NCI-H2107 treated with DMSO at 0.1 percent for 48 hours (cell line): ENCODE data around the gene SOX5.

Experiments used
- DNase-seq: peaks from one replicate; lab custom pipeline; 2025; ENCODE audit not compliant: unreplicated experiment; lab: John Stamatoyannopoulos, UW

The SOX5 gene

GRCh38 chr12:23621900-23622299, 327.6 kb downstream of the SOX5 start:
- DNase-seq: no peak

DNA sequence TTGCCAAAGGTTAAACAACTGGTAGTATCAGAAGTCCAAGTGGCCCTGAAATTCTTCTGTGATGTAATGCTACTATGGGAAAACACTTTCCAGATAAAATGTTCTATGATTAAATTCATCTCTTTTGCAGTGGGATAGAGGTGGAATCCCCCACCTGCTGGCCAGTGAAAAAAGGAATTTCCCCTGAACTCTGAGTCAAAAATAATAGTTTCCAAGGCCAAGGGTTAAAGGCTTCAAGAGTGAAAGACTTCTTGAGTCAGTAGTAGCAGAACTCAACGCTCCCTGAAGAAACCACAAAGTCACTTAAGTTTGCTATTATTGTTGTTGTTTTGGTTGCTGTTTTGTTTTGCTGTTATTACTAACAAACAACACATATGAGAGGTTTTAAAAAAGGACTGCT, 330.8 kb downstream of the SOX5 start:
- no peak for DNase-seq

- no peak for DNase-seq
Observed at GRCh38 chr12:23617749-23618148, 331.7 kb downstream of the SOX5 start.

DNA sequence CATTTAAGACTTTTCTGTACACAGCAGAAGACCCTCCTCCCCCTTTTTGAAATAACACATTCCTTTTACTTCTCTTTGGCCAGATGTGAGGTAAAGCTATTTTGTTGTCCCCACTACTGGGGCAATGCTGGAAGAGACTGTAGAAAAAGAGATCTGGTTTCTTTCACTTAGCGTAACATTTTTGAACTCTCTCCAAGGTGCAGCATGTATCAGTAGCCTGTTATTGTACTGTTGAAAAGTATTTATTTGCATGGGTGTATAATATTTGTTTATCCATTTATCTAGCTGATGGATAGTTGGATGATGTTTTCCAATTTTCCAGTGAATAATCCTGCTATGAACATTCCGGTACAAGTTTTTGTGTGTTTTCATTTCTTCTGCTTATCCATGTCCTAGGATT, 335.2 kb downstream of the SOX5 start:
- no peak for DNase-seq

DNA sequence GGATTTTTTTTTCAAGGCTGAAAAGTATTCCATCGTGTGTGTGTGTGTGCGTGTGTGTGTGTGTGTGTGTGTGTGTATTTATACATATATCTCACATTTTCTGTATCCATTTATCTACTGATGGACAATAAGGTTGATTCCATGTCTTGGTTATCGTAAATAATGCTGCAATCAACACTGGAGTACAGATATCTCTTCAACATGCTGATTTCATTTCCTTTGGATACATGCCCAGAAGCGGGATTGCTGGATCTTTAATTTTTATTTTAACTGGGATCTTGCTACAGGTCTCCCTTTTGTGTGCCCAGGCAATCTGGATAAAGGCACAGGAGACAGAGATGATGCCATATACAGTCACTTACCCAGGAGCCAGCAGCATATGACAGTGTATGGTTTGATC, 338.1 kb downstream of the SOX5 start:
- DNase-seq: no peak

DNA sequence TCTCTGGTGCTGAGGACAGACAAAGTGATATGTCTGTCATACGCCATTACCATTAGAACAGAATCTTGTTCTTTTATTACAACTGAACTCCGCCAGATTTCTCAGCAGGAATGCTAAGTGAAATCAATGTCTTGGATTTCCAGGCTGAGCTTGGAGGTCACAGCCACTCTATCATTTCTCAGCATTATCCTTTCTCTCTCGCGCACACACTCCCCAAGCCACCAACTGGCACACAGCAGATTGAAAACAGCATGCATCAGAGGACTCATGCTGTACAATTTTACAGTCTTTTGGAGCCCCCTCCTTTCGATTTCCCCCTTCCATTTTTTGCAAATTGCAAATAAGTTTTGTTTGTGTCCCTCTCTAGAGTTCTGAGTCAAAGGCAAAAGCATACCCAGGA, 348.6 kb downstream of the SOX5 start:
- DNase-seq: no peak

GRCh38 chr12:23596568-23596967, 352.9 kb downstream of the SOX5 start:
- no peak for DNase-seq

DNA sequence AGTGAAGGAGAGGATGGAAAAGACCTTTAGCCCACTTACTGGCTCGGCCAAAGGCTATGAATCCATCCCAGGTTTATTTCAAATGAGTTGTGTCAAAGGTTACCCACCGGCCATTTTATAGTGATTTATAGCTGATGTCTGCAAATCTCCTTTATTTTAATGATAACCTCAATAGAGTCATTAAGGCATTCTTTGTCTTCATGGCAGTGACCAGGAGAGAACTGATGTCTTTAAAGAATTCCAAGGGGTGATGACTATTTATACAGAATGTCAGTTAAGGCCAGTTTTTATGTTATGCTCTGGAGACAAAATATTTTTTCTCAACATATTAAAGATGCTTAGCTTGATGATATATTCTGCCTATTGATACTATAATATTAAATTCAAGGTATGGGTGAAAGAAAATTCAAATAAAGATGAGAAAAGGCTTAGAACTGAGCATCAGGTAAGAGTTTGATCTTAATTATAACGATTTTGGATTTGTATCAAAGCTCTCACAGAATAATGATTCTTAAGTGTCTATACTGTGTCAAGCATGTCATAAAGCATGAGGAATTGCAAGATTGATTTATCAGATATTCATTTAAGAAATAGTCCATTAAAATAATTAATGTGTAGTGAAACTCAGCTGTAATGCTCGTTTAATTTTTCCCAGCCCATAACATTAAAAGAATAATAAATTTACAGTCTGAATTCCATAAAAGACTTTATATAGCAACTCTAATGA, 361.5 kb downstream of the SOX5 start:
- DNase-seq: no peak

GRCh38 chr12:23585782-23586163, 363.7 kb downstream of the SOX5 start:
- DNase-seq: no peak

DNA sequence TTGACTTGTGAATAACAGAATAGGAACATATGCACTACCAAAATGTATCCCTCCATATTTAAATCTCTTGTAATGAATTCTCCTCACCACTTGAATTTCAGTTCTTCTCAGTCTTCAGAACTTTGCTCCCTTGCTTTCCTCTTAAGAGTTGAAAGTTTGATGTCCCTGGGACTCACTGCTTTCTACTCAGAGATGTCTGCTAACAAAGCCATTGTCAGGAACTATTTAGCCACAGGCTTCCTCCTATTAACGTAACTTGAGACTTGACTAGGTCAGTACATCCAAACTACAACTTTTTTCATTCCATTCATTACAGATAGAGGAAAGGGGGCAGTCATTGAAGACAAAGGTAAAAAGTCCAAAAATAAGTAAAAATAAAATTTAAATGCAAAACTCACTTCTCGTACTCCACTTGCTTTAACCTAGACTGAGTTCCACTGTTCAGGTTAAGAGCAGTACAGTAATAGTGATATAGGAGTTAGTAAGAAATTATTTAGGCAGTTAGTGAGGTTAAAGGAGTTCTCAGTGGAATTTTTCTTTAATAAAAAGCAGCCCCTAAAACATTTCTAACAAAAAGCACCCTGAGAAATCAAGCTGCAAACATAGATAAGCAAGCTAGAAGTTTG, 364.2 kb downstream of the SOX5 start:
- DNase-seq: no peak

GRCh38 chr12:23581913-23582312, 367.6 kb downstream of the SOX5 start:
- DNase-seq: no peak

GRCh38 chr12:23579257-23579656, 370.2 kb downstream of the SOX5 start:
- no peak for DNase-seq

GRCh38 chr12:23576372-23576771, 373.1 kb downstream of the SOX5 start:
- no peak for DNase-seq

GRCh38 chr12:23569356-23569755, 380.1 kb downstream of the SOX5 start:
- no peak for DNase-seq

DNA sequence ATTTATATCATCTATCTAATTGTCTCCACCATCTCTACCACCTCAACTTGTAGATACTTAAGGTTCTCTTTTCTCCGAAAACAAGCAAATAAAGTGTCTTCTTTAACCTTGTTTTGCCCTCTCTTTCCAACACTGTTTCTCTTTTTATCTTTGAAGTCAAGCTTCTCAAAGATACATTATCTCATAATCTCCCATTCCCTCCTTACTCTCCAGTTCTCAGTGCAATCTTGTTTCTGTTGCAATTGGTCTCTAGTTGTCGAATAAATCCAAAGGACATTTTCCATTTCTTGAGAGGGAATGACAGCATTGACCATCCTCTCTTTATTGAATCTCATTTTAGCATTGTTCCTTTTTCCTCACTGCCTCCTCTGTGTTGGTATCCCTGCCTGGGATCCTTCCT, 383.3 kb downstream of the SOX5 start:
- DNase-seq: no peak

DNA sequence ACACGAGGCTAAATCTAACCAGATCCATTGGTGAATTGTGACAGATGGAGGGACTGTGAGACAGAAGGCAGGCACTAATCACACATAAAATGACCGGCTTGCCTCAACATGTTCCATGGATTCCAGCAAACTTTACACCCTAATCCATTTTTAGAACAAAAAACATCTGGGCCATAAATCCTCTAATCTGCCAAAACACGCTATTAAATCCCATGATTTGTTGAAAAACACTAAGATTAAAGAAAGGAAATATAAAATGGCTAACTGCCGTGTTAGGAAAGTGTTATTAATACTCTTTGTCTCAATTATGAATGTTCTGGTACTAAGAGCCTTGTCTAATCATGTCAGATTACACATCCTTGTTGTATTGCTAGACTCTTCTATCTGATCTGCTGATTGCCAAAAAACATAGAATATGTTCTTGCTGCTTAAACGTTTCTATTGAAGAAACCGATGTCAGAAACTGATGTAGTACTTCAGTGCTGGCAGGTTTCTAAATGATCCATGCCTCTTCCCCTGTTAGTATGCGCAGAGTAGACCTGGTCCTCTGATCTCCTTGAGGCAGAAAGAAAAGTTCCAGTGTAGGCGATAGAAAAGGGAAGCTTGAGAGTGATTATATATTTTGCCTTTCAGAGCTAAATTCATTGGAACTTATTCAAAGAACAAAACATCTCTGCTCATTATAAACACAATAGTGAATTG, 384.9 kb downstream of the SOX5 start:
- no peak for DNase-seq

GRCh38 chr12:23561364-23562345, 387.8 kb downstream of the SOX5 start:
- DNase-seq: no peak

DNA sequence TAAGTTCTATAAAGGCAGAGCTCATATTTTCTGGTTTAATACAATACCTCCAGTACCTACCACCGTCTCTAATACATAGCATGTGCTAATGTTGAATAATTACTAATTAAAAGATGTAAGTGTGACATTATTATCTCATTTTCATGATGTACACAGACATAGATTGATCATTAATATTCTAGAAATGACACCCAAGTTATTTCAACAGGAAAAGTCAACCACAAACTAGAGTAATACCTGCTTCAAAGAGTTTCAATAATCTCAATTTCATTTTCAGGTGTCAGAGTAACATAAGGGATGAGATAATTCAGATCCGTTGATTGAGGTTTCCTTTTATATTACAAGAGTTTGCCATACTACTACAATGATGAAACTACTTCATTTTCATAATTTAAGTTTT, 388.9 kb downstream of the SOX5 start:
- no peak for DNase-seq

GRCh38 chr12:23559268-23559753, 390.2 kb downstream of the SOX5 start:
- no peak for DNase-seq

DNA sequence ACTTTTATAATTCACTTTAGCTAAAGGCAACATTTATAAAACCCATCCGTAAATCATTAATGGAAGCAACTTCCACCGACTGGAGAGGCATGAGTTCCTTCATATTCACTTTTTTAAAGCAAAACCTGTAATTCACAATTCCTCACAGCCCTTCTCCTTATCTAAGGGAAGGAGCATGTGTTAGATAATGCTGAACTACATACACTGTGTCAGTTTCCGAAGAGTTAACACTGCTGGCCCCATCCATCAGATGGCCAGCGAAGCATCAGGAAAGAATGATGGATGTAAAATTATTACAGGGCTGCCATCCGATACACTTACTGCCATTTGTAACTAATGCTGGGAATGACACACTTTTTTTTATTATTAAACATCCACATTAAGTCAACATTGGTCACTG, 392.8 kb downstream of the SOX5 start:
- DNase-seq: no peak

GRCh38 chr12:23555825-23556207, 393.7 kb downstream of the SOX5 start:
- DNase-seq: no peak
